GM12878 (cell line): Measurements from ENCODE around the gene SSR1. TPM values are rescaled to one million over a fixed set of nuclear protein-coding genes. Genes with fewer than 3 reads are reported as not detected.
"Not testable (repeated sequence)": the region's sequence is repeated elsewhere in the genome, so short reads cannot be mapped to it uniquely, and the experiment has no call there.

ENCODE experiments used
- ATAC-seq: fragments of 200-7000 bp; cut with Tn5 transposase; 3 replicates; pipeline ENCODE4 v1.9.1; 2020; ENCODE audit warnings: mild to moderate bottlenecking, moderate library complexity
- BruUV-seq: library from RNA; stranded (reverse); fragments of 400-500 nt; replicated peaks from 2 replicates; lab custom pipeline; 2021; lab: Mats Ljungman, UMichigan
- CTCF ChIA-PET: fragments of 300-600 bp; sonication (Branson Sonifier 250); formaldehyde crosslinking; extraction: SDS; loops from one replicate; lab custom pipeline; 2021; ENCODE audit warnings: inconsistent platforms; lab: Yijun Ruan, JAX
- POLR2A ChIA-PET: fragments of 350-600 bp; formaldehyde crosslinking; extraction: SDS; loops from one replicate; lab custom pipeline; 2021; ENCODE audit warnings: inconsistent platforms; lab: Charles Lee
- RAD21 ChIA-PET: fragments of 300-600 bp; sonication (Branson Sonifier 250); formaldehyde crosslinking; loops from one replicate; lab custom pipeline; 2023; ENCODE audit warnings: antibody characterized with exemption; ENCODE audit not compliant: unreplicated experiment; lab: Charles Lee
- SMC1A ChIA-PET: fragments of 300-600 bp; sonication (Branson Sonifier 250); formaldehyde crosslinking; loops from one replicate; lab custom pipeline; 2023; ENCODE audit not compliant: unreplicated experiment, uncharacterized antibody; lab: Charles Lee
- DNase-seq: peaks from one replicate; pipeline ENCODE4 v3.0.0-alpha.2; 2011; ENCODE audit warnings: low read depth, low spot score
- FAIRE-seq: peaks from 3 replicates; lab custom pipeline; 2011; peaks lifted over from hg19 to GRCh38; lab: Jason Lieb, UNC
- H2AFZ ChIP-seq: 2 replicates; pipeline ENCODE4 v1.6.0; 2011; ENCODE audit warnings: low read depth, low read length, control low read depth; ENCODE audit not compliant: control insufficient read depth
- H3K27ac ChIP-seq: 2 replicates; pipeline ENCODE4 v1.5.1; 2011; ENCODE audit warnings: control low read depth; ENCODE audit not compliant: control insufficient read depth, insufficient read depth
- H3K27me3 ChIP-seq, 2 experiments: replicated peaks in 1 of 2; 2 replicates each; pipeline versions ENCODE4 v1.6.0 to v1.6.1; 2011; ENCODE audit warnings: low read length in 1 of 2; ENCODE audit not compliant: control insufficient read depth in 2 of 2, insufficient read depth in 2 of 2
- H3K36me3 ChIP-seq, 2 experiments: 2 replicates each; pipeline ENCODE4 v1.5.1; 2011; ENCODE audit warnings: low read length in 1 of 2; ENCODE audit not compliant: control insufficient read depth in 2 of 2, insufficient read depth in 2 of 2
- H3K4me1 ChIP-seq: 2 replicates; pipeline ENCODE4 v1.6.1; 2011; ENCODE audit warnings: mild to moderate bottlenecking, low read length, moderate library complexity, mixed read lengths; ENCODE audit not compliant: control insufficient read depth, insufficient read depth
- H3K4me2 ChIP-seq: 2 replicates; pipeline ENCODE4 v1.6.0; 2011; ENCODE audit warnings: control low read depth; ENCODE audit not compliant: control insufficient read depth, insufficient read depth
- H3K4me3 ChIP-seq: fragments of 200-600 bp; sonication (generic); 2 replicates; pipeline ENCODE4 v1.5.1; 2016
- H3K79me2 ChIP-seq: 2 replicates; pipeline ENCODE4 v1.6.0; 2011; ENCODE audit warnings: low read length; ENCODE audit not compliant: control insufficient read depth, insufficient read depth
- H3K9ac ChIP-seq: 2 replicates; pipeline ENCODE4 v1.8.0; 2011; ENCODE audit warnings: low read length, control low read depth, mixed read lengths; ENCODE audit not compliant: control insufficient read depth, insufficient read depth
- H3K9me3 ChIP-seq: replicated peaks from 3 replicates; pipeline ENCODE4 v1.5.1; 2011; ENCODE audit warnings: mild to moderate bottlenecking, low read length; ENCODE audit not compliant: control insufficient read depth, insufficient read depth
- H4K20me1 ChIP-seq: 2 replicates; pipeline ENCODE4 v1.6.0; 2011; ENCODE audit not compliant: control insufficient read depth, insufficient read depth
- CBX3 ChIP-seq: fragments of 200-600 bp; sonication (generic); IDR thresholded peaks from 2 replicates; pipeline ENCODE4 v1.6.1; 2016; ENCODE audit warnings: low read depth, borderline replicate concordance
- CEBPZ ChIP-seq: fragments of 150-350 bp; IDR thresholded peaks from 2 replicates; pipeline ENCODE4 v1.6.1; 2016; ENCODE audit warnings: low read depth, low read length
- HDAC2 ChIP-seq: fragments of 200-600 bp; sonication (generic); IDR thresholded peaks from 2 replicates; pipeline ENCODE4 v1.6.1; 2017
- NFYB ChIP-seq: IDR thresholded peaks from 2 replicates; pipeline ENCODE4 v1.6.1; 2011; ENCODE audit warnings: low read depth, mild to moderate bottlenecking, low read length, improper control_type of control experiment, moderate library complexity; ENCODE audit not compliant: insufficient read depth
- NKRF ChIP-seq: fragments of 450-650 bp; conservative IDR thresholded peaks from 2 replicates; pipeline ENCODE4 v1.6.1; 2017; ENCODE audit warnings: mild to moderate bottlenecking, moderate library complexity
- PAX5 ChIP-seq: IDR thresholded peaks from 2 replicates; pipeline ENCODE4 v1.6.1; 2011; ENCODE audit warnings: low read depth, low read length, borderline replicate concordance
- SIN3A ChIP-seq: IDR thresholded peaks from 2 replicates; pipeline ENCODE4 v1.6.1; 2012; ENCODE audit warnings: low read depth, low read length, improper control_type of control experiment
- YBX1 ChIP-seq: fragments of 450-650 bp; IDR thresholded peaks from 2 replicates; pipeline ENCODE4 v1.6.1; 2016; ENCODE audit warnings: antibody characterized with exemption
- WGBS: methylation state at CpG from one replicate; pipeline ENCODE4 v1.1.6; 2016; ENCODE audit warnings: low lambda C conversion rate; ENCODE audit not compliant: insufficient replicate concordance, insufficient coverage; ENCODE audit errors: missing lambda C conversion rate; 5-methylcytosine and 5-hydroxymethylcytosine counted together
- in situ Hi-C: fragments of 300-500 bp; cut with MboI; formaldehyde crosslinking; loops from 9 replicates; pipeline ENCODE4 v1.14.3; 2018; ENCODE audit warnings: mixed read lengths
- intact Hi-C: fragments of 100-400 bp; cut with micrococcal nuclease; formaldehyde crosslinking; loops from one replicate; pipeline ENCODE4 v1.14.2; 2022; ENCODE audit not compliant: unreplicated experiment
- polyA plus RNA-seq, 11 experiments: library from polyadenylated mRNA; depleted of rRNA in 4 of 11; unstranded in 6 of 11; stranded (reverse) in 5 of 11; fragments of >200 nt; fragmentation: Nextera tagmentation in 4 of 11; fragmentation: Illumina TruSeq in 1 of 11; extraction: Ambion mirVana in 4 of 11; extraction: Trizol in 1 of 11; gene quantifications; 1 replicate in 1 of 11; 2 replicates in 10 of 11; pipeline versions ENCODE4 v1.2.1 to v1.2.3, GENCODE V29; 2011 to 2016; ENCODE audit warnings: inconsistent platforms in 2 of 11, missing spikeins in 2 of 11, low read depth in 1 of 11
- total RNA-seq, 4 experiments: library from RNA; depleted of rRNA in 3 of 4; stranded (reverse); fragments of >200 nt in 3 of 4; fragmentation: Illumina TruSeq in 1 of 4; extraction: Trizol in 1 of 4; gene quantifications; 2 replicates each; pipeline versions ENCODE4 v1.2.1 to v1.2.3, GENCODE V29; 2013 to 2021

Gene SSR1
- total and polyA plus RNA-seq, 10 of the 15 experiments (the other 5 are each of a cell fraction or from before 2014, with no cell fraction given) = 42.0 to 209 (median 128) TPM

GRCh38 chr6:7344773-7345450 lies 31.9 kb upstream of the SSR1 start:
- ChIA-PET RAD21 (interaction anchor here (0.8 kb wide), 1 partner anchor 13 kb away, joined by 3 read pairs; no protein-coding TSS in a partner anchor), CTCF (interaction anchor here (0.6 to 2.0 kb wide), 3 partner anchors 11 to 271 kb away, joined by 3 to 8 read pairs (median 3); no protein-coding TSS in a partner anchor), SMC1A (interaction anchor here (1.1 to 2.3 kb wide), 5 partner anchors 10 to 68 kb away, joined by 3 to 7 read pairs (median 5); no protein-coding TSS in a partner anchor)
- H3K36me3 ChIP-seq, POLR2A ChIA-PET, H3K4me1 ChIP-seq, H4K20me1 ChIP-seq, H3K4me2 ChIP-seq, DNase-seq, H3K4me3 ChIP-seq, in situ Hi-C loops, H3K79me2 ChIP-seq, H3K9me3 ChIP-seq, H3K9ac ChIP-seq, intact Hi-C loops, ATAC-seq, H3K27ac ChIP-seq, BruUV-seq, FAIRE-seq, H2AFZ ChIP-seq, H3K27me3 ChIP-seq: not testable (repeated sequence)
- WGBS = 40% methylated on average over 10 of the region's 10 CpGs
- peak; percentile 36; the same call in 1 of the 2 replicates for TF ChIP-seq NFYB

- H2AFZ ChIP-seq = no peak overlapping the region
- no peak overlapping the region for H3K4me2 ChIP-seq
- BruUV-seq = no TSS peak
- no peaks in the 10 kb centered on the region for H3K9me3 ChIP-seq
- no peaks in the 10 kb centered on the region for H3K36me3 ChIP-seq
- H3K4me1 ChIP-seq = no peaks in the 10 kb centered on the region
- H4K20me1 ChIP-seq = no peaks in the 10 kb centered on the region
- 79% methylated on average over 28 of the region's 29 CpGs for WGBS
- peak; percentile 13 for FAIRE-seq
- no peak overlapping the region for H3K4me3 ChIP-seq
- SMC1A ChIA-PET = interaction anchor here (1.4 to 1.5 kb wide), 2 partner anchors 11 to 20 kb away, joined by 4 to 5 read pairs; no protein-coding TSS in a partner anchor
- no peak for ATAC-seq
- H3K27me3 ChIP-seq = peaks cover 0 to 1% of the 10 kb centered on the region in 2 experiments; a peak in 1 of 4 replicates
- DNase-seq = no peak
- intact Hi-C loops = no loop called here
- H3K9ac ChIP-seq = no peak overlapping the region
- RAD21 ChIA-PET = interaction anchor here (0.8 kb wide), 1 partner anchor 12 kb away, joined by 3 read pairs; no protein-coding TSS in a partner anchor
- CTCF ChIA-PET = interaction anchor here (1.3 to 2.0 kb wide), 2 partner anchors 68 to 272 kb away, joined by 3 to 8 read pairs; no protein-coding TSS in a partner anchor
- POLR2A ChIA-PET = no interaction called here
- H3K79me2 ChIP-seq = no peaks in the 10 kb centered on the region
- in situ Hi-C loops = no loop called here
- H3K27ac ChIP-seq = no peak overlapping the region
- TF ChIP-seq CBX3 (no peak), YBX1 (no peak), PAX5 (no peak), HDAC2 (no peak), CEBPZ (no peak), NKRF (no peak), SIN3A (no peak)
These were observed 30.8 kb upstream of the SSR1 start for GRCh38 chr6:7343546-7344475.
